Trophoblast cell (in vitro differentiated cells and primary cell): ENCODE data around the gene MYH11.

Experiments
- DNase-seq, 2 donors: peaks; one replicate each; pipeline ENCODE4 v3.0.0-alpha.2; 2016
- H2AFZ ChIP-seq: 2 replicates; pipeline ENCODE4 v1.6.1; 2013; ENCODE audit warnings: low read length, moderate library complexity, mild to moderate bottlenecking; ENCODE audit not compliant: insufficient read depth, poor library complexity
- H2AK5ac ChIP-seq: 2 replicates; pipeline ENCODE4 v1.6.1; 2013; ENCODE audit warnings: mild to moderate bottlenecking, low read length
- H2BK120ac ChIP-seq: 2 replicates; pipeline ENCODE4 v1.6.1; 2013; ENCODE audit warnings: low read length, mild to moderate bottlenecking, moderate library complexity; ENCODE audit not compliant: insufficient read depth, poor library complexity
- H2BK12ac ChIP-seq: 2 replicates; pipeline ENCODE4 v1.6.1; 2013; ENCODE audit warnings: mild to moderate bottlenecking, low read length, moderate library complexity
- H2BK5ac ChIP-seq: 2 replicates; pipeline ENCODE4 v1.6.1; 2013; ENCODE audit warnings: low read length, low read depth, moderate library complexity, mild to moderate bottlenecking; ENCODE audit not compliant: poor library complexity
- H3K14ac ChIP-seq: 2 replicates; pipeline ENCODE4 v1.6.1; 2013; ENCODE audit warnings: mild to moderate bottlenecking, low read length
- H3K18ac ChIP-seq: 2 replicates; pipeline ENCODE4 v1.6.1; 2013; ENCODE audit warnings: mild to moderate bottlenecking, low read length
- H3K23ac ChIP-seq: 2 replicates; pipeline ENCODE4 v1.6.1; 2013; ENCODE audit warnings: low read length
- H3K27ac ChIP-seq: 2 replicates; pipeline ENCODE4 v1.5.1; 2013; ENCODE audit warnings: low read depth, mild to moderate bottlenecking, inconsistent platforms, low read length, moderate library complexity
- H3K27me3 ChIP-seq: 2 replicates; pipeline ENCODE4 v1.6.1; 2013; ENCODE audit warnings: inconsistent platforms, mild to moderate bottlenecking, low read length, moderate library complexity; ENCODE audit not compliant: insufficient read depth
- H3K36me3 ChIP-seq, 2 experiments: 1 replicate in 1 of 2; 2 replicates in 1 of 2; pipeline ENCODE4 v1.6.1; 2013; ENCODE audit warnings: low read length in 2 of 2, mild to moderate bottlenecking in 2 of 2, moderate library complexity in 1 of 2; ENCODE audit not compliant: insufficient read depth in 2 of 2, control insufficient read depth in 1 of 2
- H3K4ac ChIP-seq: 2 replicates; pipeline ENCODE4 v1.6.1; 2013; ENCODE audit warnings: low read depth, mild to moderate bottlenecking, low read length, moderate library complexity
- H3K4me1 ChIP-seq, 2 experiments: 1 replicate in 1 of 2; 2 replicates in 1 of 2; pipeline ENCODE4 v1.6.1; 2013; ENCODE audit warnings: low read length in 2 of 2, mild to moderate bottlenecking in 2 of 2, moderate library complexity in 1 of 2; ENCODE audit not compliant: insufficient read depth in 2 of 2, control insufficient read depth in 1 of 2
- H3K4me2 ChIP-seq: 2 replicates; pipeline ENCODE4 v1.6.1; 2013; ENCODE audit warnings: inconsistent platforms, mild to moderate bottlenecking, low read length, moderate library complexity
- H3K4me3 ChIP-seq: 2 replicates; pipeline ENCODE4 v1.5.1; 2013; ENCODE audit warnings: mild to moderate bottlenecking, low read depth, low read length, inconsistent platforms
- H3K79me1 ChIP-seq: one replicate; pipeline ENCODE4 v1.6.1; 2013; ENCODE audit warnings: low read length
- H3K79me2 ChIP-seq: 2 replicates; pipeline ENCODE4 v1.6.1; 2013; ENCODE audit warnings: low read length, mild to moderate bottlenecking; ENCODE audit not compliant: control insufficient read depth, insufficient read depth, poor library complexity
- H3K9ac ChIP-seq: 2 replicates; pipeline ENCODE4 v1.6.1; 2013; ENCODE audit warnings: mild to moderate bottlenecking, low read length
- H3K9me3 ChIP-seq: 2 replicates; pipeline ENCODE4 v1.6.1; 2013; ENCODE audit warnings: low read depth, mild to moderate bottlenecking, control low read depth, inconsistent platforms, low read length; ENCODE audit not compliant: insufficient read depth
- H4K12ac ChIP-seq: 2 replicates; pipeline ENCODE4 v1.6.1; 2013; ENCODE audit warnings: low read depth, mild to moderate bottlenecking, low read length, moderate library complexity
- H4K8ac ChIP-seq: 2 replicates; pipeline ENCODE4 v1.6.1; 2013; ENCODE audit warnings: low read depth, mild to moderate bottlenecking, low read length, moderate library complexity
- H4K91ac ChIP-seq: one replicate; pipeline ENCODE4 v1.6.1; 2013; ENCODE audit warnings: low read depth, mild to moderate bottlenecking, low read length, moderate library complexity
- WGBS: extraction: QIAGEN DNeasy Blood & Tissue Kit; methylation state at CpG from one replicate; pipeline ENCODE4 v1.1.7; 2013; ENCODE audit warnings: missing lambda C conversion rate; ENCODE audit not compliant: insufficient read length, insufficient coverage; ENCODE audit errors: extremely low coverage; 5-methylcytosine and 5-hydroxymethylcytosine counted together

Gene MYH11

GRCh38 chr16:15736529-15736928 lies 120.3 kb downstream of the MYH11 start:
- no peak overlapping the region for H4K8ac ChIP-seq
- H3K79me2 ChIP-seq, result no peaks in the 10 kb centered on the region
- peaks cover under 1% of the 10 kb centered on the region for H3K27me3 ChIP-seq
- no peak overlapping the region for H3K14ac ChIP-seq
- no peak overlapping the region for H2AFZ ChIP-seq
- no peak overlapping the region for H3K18ac ChIP-seq
- H3K27ac ChIP-seq, result no peak overlapping the region
- no peak overlapping the region for H4K12ac ChIP-seq
- H3K4me3 ChIP-seq, result no peak overlapping the region
- no peak for DNase-seq
- no peak overlapping the region for H3K23ac ChIP-seq
- no peak overlapping the region for H2BK120ac ChIP-seq
- no CpG with 5 or more reads among the region's 7 CpGs for WGBS
- H3K4me2 ChIP-seq, result no peak overlapping the region
- H3K4ac ChIP-seq, result no peak overlapping the region
- H3K79me1 ChIP-seq, result no peaks in the 10 kb centered on the region
- H4K91ac ChIP-seq, result no peak overlapping the region
- no peak overlapping the region for H2BK5ac ChIP-seq
- no peaks in the 10 kb centered on the region for H3K4me1 ChIP-seq
- no peaks in the 10 kb centered on the region for H3K36me3 ChIP-seq
- peaks cover 2% of the 10 kb centered on the region for H3K9me3 ChIP-seq
- H3K9ac ChIP-seq, result no peak overlapping the region
- no peak overlapping the region for H2BK12ac ChIP-seq
- H2AK5ac ChIP-seq, result no peak overlapping the region

DNA sequence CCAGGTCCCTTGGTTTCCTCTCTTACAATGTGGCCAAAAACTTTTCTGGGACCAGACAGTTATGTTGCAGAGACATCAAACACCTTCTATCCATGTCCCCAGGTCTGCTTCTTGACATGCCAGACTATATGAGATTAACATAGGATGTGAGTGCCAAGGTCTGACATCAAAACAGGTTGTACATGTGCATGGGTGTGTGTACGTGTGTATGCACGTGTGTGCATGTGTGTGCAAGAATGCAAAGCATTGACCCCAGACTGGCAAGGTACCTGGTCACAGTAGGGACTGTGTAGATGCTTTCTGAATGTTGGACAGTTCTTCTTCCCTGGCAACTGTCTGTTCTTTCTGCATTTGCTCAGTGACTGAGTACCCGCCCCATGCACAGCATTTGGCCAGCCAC lies 121.2 kb downstream of the MYH11 start:
- Histone ChIP-seq H4K8ac (no peak overlapping the region), H3K4me2 (no peak overlapping the region), H3K14ac (no peak overlapping the region), H3K9me3 (no peaks in the 10 kb centered on the region), H3K27ac (no peak overlapping the region), H2AK5ac (no peak overlapping the region), H2AFZ (no peak overlapping the region), H3K79me1 (no peaks in the 10 kb centered on the region), H3K23ac (no peak overlapping the region), H2BK12ac (no peak overlapping the region), H3K4ac (no peak overlapping the region), H3K36me3 (no peaks in the 10 kb centered on the region), H2BK5ac (no peak overlapping the region), H3K18ac (no peak overlapping the region), H2BK120ac (no peak overlapping the region), H3K4me3 (no peak overlapping the region), H3K9ac (no peak overlapping the region), H3K79me2 (no peaks in the 10 kb centered on the region), H4K12ac (no peak overlapping the region), H3K4me1 (no peaks in the 10 kb centered on the region), H3K27me3 (no peaks in the 10 kb centered on the region), H4K91ac (no peak overlapping the region)
- DNase-seq, result no peak
- no CpG with 5 or more reads among the region's 3 CpGs for WGBS

- Histone ChIP-seq H2BK12ac (no peak overlapping the region), H3K9ac (no peak overlapping the region), H3K4me3 (no peak overlapping the region), H2BK120ac (no peak overlapping the region), H3K4ac (no peak overlapping the region), H3K4me2 (no peak overlapping the region), H4K91ac (no peak overlapping the region), H3K79me2 (no peaks in the 10 kb centered on the region), H3K9me3 (no peaks in the 10 kb centered on the region), H3K18ac (no peak overlapping the region), H4K8ac (no peak overlapping the region), H4K12ac (no peak overlapping the region), H3K36me3 (peaks cover 0 to 1% of the 10 kb centered on the region in 2 experiments), H2AFZ (no peak overlapping the region), H2BK5ac (no peak overlapping the region), H3K79me1 (no peaks in the 10 kb centered on the region), H3K27ac (no peak overlapping the region), H3K23ac (no peak overlapping the region), H3K4me1 (no peaks in the 10 kb centered on the region), H2AK5ac (no peak overlapping the region), H3K27me3 (no peaks in the 10 kb centered on the region), H3K14ac (no peak overlapping the region)
- WGBS, result no CpG with 5 or more reads among the region's 6 CpGs
- DNase-seq, result no peak
Measured at GRCh38 chr16:15732416-15732815, 124.4 kb downstream of the MYH11 start.

DNA sequence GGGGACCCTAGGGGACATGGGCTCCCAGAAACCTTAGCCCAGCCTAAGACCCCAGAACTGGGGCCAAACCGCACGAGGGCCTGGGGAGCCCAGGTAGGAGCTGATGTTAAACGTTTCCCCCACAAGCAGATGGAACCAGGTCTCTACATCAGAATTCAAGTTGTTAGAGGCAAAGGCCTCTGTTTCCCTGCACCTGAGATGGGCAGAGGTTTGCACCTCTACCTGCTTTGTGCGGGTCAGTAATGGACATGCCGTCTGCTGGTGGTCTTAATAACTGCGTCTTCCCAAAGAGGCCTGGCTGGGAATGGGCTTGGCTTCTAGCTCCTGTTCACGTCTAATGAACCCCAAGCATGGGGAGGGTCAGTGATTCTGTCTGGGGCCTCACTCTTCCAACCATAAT lies 127.7 kb downstream of the MYH11 start:
- H3K36me3 ChIP-seq, result peaks cover 9% of the 10 kb centered on the region in 2 experiments
- no peak overlapping the region for H2BK120ac ChIP-seq
- H3K79me2 ChIP-seq, result no peaks in the 10 kb centered on the region
- no peak overlapping the region for H2AK5ac ChIP-seq
- no peaks in the 10 kb centered on the region for H3K9me3 ChIP-seq
- H4K91ac ChIP-seq, result no peak overlapping the region
- no peak overlapping the region for H2AFZ ChIP-seq
- no peak overlapping the region for H3K4me2 ChIP-seq
- H4K12ac ChIP-seq, result no peak overlapping the region
- no peak overlapping the region for H4K8ac ChIP-seq
- WGBS, result no CpG with 5 or more reads among the region's 7 CpGs
- H2BK5ac ChIP-seq, result no peak overlapping the region
- H2BK12ac ChIP-seq, result no peak overlapping the region
- no peak for DNase-seq
- no peak overlapping the region for H3K23ac ChIP-seq
- no peak overlapping the region for H3K4me3 ChIP-seq
- H3K14ac ChIP-seq, result no peak overlapping the region
- no peaks in the 10 kb centered on the region for H3K27me3 ChIP-seq
- no peaks in the 10 kb centered on the region for H3K4me1 ChIP-seq
- H3K27ac ChIP-seq, result no peak overlapping the region
- H3K18ac ChIP-seq, result no peak overlapping the region
- H3K79me1 ChIP-seq, result no peaks in the 10 kb centered on the region
- no peak overlapping the region for H3K4ac ChIP-seq
- H3K9ac ChIP-seq, result no peak overlapping the region
